Natural killer cell (primary cell): ENCODE measurements around the gene KRTAP10-10. TPM values are rescaled to one million over a fixed set of nuclear protein-coding genes. Genes with fewer than 3 reads are reported as not detected.

Experiments
- ATAC-seq, 3 donors: fragments of 150-1000 bp in 2 of 3; fragments of 200-7000 bp in 1 of 3; cut with Tn5 transposase; 1 replicate in 1 of 3; 2 replicates in 2 of 3; pipeline ENCODE4 v1.10.0; 2021; ENCODE audit warnings: mild to moderate bottlenecking in 2 of 3, moderate library complexity in 2 of 3
- DNase-seq, 2 donors: peaks; one replicate each; pipeline versions ENCODE4 v3.0.0 to v3.0.0-alpha.2; 2013 to 2021; ENCODE audit warnings: mixed read lengths in 1 of 2
- H3K27ac ChIP-seq: one replicate; pipeline ENCODE4 v1.5.1; 2013; ENCODE audit warnings: mild to moderate bottlenecking, low read length
- H3K27me3 ChIP-seq: one replicate; pipeline ENCODE4 v1.6.1; 2013; ENCODE audit warnings: low read length; ENCODE audit not compliant: control insufficient read depth, insufficient read depth
- H3K36me3 ChIP-seq: one replicate; pipeline ENCODE4 v1.6.1; 2013; ENCODE audit warnings: low read length; ENCODE audit not compliant: control insufficient read depth, insufficient read depth
- H3K4me1 ChIP-seq: one replicate; pipeline ENCODE4 v1.6.1; 2013; ENCODE audit warnings: low read length; ENCODE audit not compliant: control insufficient read depth, insufficient read depth
- H3K4me3 ChIP-seq: one replicate; pipeline ENCODE4 v1.5.1; 2013; ENCODE audit warnings: low read length
- H3K9me3 ChIP-seq: one replicate; pipeline ENCODE4 v1.6.1; 2013; ENCODE audit warnings: low read length; ENCODE audit not compliant: control insufficient read depth, insufficient read depth
- H3K27ac Mint-ChIP-seq, 2 donors: one replicate each; pipeline ENCODE4 v1.8.0; 2022; ENCODE audit warnings: mild to moderate bottlenecking in 2 of 2, mixed read lengths in 2 of 2, moderate library complexity in 1 of 2
- H3K27me3 Mint-ChIP-seq, 2 donors: one replicate each; pipeline ENCODE4 v1.8.0; 2022; ENCODE audit warnings: low read depth in 2 of 2, mixed read lengths in 2 of 2
- H3K36me3 Mint-ChIP-seq: one replicate; pipeline ENCODE4 v1.8.0; 2022; ENCODE audit warnings: mixed read lengths
- H3K4me1 Mint-ChIP-seq, 2 donors: one replicate each; pipeline ENCODE4 v1.8.0; 2022; ENCODE audit warnings: mixed read lengths in 2 of 2
- H3K4me3 Mint-ChIP-seq: one replicate; pipeline ENCODE4 v1.8.0; 2022; ENCODE audit warnings: mild to moderate bottlenecking, moderate library complexity, mixed read lengths
- H3K9me3 Mint-ChIP-seq, 2 donors: one replicate each; pipeline ENCODE4 v1.8.0; 2022; ENCODE audit warnings: mixed read lengths in 2 of 2
- WGBS: methylation state at CpG from one replicate; pipeline ENCODE4 v1.1.7; 2013; ENCODE audit warnings: missing lambda C conversion rate; ENCODE audit not compliant: insufficient coverage; 5-methylcytosine and 5-hydroxymethylcytosine counted together
- intact Hi-C: fragments of 100-400 bp; cut with micrococcal nuclease; formaldehyde crosslinking; loops from one replicate; pipeline ENCODE4 v1.14.2; 2022
- total RNA-seq, 4 donors: library from RNA; stranded (reverse); fragments of 120-200 nt in 1 of 4; gene quantifications; one replicate each; pipeline versions ENCODE4 v1.2.3 to v1.2.4, GENCODE V29; 2013 to 2022
- TF ChIP-seq, protein P1 (sequence below): fragments of 200-600 bp; IDR thresholded peaks from one replicate; pipeline ENCODE4 v1.8.0; 2022; ENCODE audit warnings: antibody characterized with exemption

Gene KRTAP10-10
- total RNA-seq, 3 donors from 2014 or later (not counting 1 experiment from before 2014, with no cell fraction given): not detected

DNA sequence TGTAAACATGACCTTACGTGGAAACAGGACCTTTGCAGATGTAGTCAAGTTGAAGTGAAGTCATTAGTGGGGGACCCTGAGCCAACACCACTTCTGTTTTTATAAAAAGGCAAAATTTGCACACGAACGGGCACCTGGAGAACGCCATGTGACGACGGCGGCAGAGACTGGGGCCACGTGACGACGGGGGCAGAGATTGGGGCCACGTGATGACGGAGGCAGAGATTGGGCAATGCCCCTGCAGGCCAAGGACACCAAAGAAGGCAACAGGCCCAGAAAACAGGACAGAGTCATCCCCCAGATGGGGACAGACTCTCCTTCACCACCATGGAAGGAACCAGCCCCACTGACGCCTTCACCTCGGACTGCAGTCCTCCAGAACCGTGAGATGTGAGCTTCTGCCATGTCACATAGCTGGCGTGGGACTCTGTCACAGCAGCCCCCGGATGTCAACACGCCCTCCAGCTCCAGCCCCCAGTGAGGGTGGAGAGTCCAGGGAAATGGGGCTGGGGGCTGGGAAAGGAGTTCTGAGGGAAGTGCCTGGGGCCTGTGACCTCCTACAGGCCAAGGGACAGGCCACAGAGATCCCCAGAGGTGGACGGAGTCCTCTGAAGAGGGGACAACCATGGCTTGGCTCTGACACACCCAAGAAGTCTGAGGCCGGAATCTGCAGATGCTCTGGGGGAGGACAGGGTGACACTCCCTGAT, 13.3 kb downstream of the KRTAP10-10 start:
- Mint-ChIP-seq H3K27ac (peak overlapping the region in 1 of 2 donors; percentile 24), H3K4me1 (peaks cover 16 to 21% of the 10 kb centered on the region in 2 donors)
- TF ChIP-seq, protein P1, sequence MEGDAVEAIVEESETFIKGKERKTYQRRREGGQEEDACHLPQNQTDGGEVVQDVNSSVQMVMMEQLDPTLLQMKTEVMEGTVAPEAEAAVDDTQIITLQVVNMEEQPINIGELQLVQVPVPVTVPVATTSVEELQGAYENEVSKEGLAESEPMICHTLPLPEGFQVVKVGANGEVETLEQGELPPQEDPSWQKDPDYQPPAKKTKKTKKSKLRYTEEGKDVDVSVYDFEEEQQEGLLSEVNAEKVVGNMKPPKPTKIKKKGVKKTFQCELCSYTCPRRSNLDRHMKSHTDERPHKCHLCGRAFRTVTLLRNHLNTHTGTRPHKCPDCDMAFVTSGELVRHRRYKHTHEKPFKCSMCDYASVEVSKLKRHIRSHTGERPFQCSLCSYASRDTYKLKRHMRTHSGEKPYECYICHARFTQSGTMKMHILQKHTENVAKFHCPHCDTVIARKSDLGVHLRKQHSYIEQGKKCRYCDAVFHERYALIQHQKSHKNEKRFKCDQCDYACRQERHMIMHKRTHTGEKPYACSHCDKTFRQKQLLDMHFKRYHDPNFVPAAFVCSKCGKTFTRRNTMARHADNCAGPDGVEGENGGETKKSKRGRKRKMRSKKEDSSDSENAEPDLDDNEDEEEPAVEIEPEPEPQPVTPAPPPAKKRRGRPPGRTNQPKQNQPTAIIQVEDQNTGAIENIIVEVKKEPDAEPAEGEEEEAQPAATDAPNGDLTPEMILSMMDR: no peak

GRCh38 chr21:44650973-44651675, 14.0 kb downstream of the KRTAP10-10 start:
- Mint-ChIP-seq H3K4me1 (peaks cover 17 to 24% of the 10 kb centered on the region in 2 donors), H3K27ac (peak overlapping the region in 1 of 2 donors; percentile 24), H3K9me3 (peaks cover 0 to under 1% of the 10 kb centered on the region in 2 donors), H3K4me3 (no peak overlapping the region), H3K36me3 (peaks cover 3% of the 10 kb centered on the region), H3K27me3 (peaks cover 0 to 3% of the 10 kb centered on the region in 2 donors)
- WGBS: 85% methylated on average over 12 of the region's 12 CpGs
- TF ChIP-seq, protein P1: no peak
- ATAC-seq (no peak), DNase-seq (no peak)
- H3K9me3 ChIP-seq: peaks cover 7% of the 10 kb centered on the region
- H3K4me1 ChIP-seq: peaks cover 32% of the 10 kb centered on the region
- no peak overlapping the region for H3K27ac ChIP-seq
- intact Hi-C loops: no loop called here
- H3K27me3 ChIP-seq: no peaks in the 10 kb centered on the region
- no peak overlapping the region for H3K4me3 ChIP-seq
- H3K36me3 ChIP-seq: no peaks in the 10 kb centered on the region

More for the DNA sequence above, 13.3 kb downstream of the KRTAP10-10 start:
- H3K9me3 Mint-ChIP-seq: no peaks in the 10 kb centered on the region
- WGBS: 87% methylated on average over 20 of the region's 20 CpGs
- H3K9me3 ChIP-seq: peaks cover 1% of the 10 kb centered on the region
- intact Hi-C loops: no loop called here
- no peaks in the 10 kb centered on the region for H3K36me3 Mint-ChIP-seq
- no peak overlapping the region for H3K27ac ChIP-seq
- ATAC-seq: peak in 1 of 3 donors; percentile 8
- H3K4me3 Mint-ChIP-seq: no peak overlapping the region
- H3K4me3 ChIP-seq: no peak overlapping the region
- H3K27me3 Mint-ChIP-seq: peaks cover 0 to 3% of the 10 kb centered on the region in 2 donors
- peaks cover 25% of the 10 kb centered on the region for H3K4me1 ChIP-seq
- H3K27me3 ChIP-seq: no peaks in the 10 kb centered on the region
- DNase-seq: no peak
- H3K36me3 ChIP-seq: no peaks in the 10 kb centered on the region

DNA sequence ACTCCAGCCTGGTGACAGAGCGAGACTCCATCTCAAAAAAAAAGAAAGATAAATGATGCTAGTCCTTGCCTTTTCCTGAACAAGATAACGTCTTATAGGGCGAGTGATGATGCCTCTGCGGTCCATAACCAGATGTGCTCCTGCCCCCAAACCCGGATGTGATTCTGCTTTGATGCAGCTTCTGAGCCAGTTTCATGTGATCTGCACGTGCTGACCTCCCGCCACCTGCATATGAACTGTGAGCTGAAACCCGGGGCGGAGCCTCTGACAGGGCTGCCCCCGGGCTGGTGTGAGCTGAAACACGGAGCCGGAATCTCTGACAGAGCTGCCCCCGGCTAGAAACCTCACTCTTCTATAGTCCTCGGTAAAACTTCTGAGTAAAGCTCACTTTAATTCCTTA, 16.0 kb downstream of the KRTAP10-10 start:
- Mint-ChIP-seq H3K36me3 (peaks cover 18% of the 10 kb centered on the region), H3K27me3 (no peaks in the 10 kb centered on the region), H3K4me3 (no peak overlapping the region), H3K27ac (no peak overlapping the region), H3K4me1 (peaks cover 35 to 37% of the 10 kb centered on the region in 2 donors), H3K9me3 (peaks cover 2 to 10% of the 10 kb centered on the region in 2 donors)
- Histone ChIP-seq H3K4me3 (no peak overlapping the region), H3K36me3 (no peaks in the 10 kb centered on the region), H3K27ac (no peak overlapping the region), H3K4me1 (peaks cover 46% of the 10 kb centered on the region), H3K9me3 (peaks cover 13% of the 10 kb centered on the region), H3K27me3 (no peaks in the 10 kb centered on the region)
- intact Hi-C loops: no loop called here
- 84% methylated on average over 14 of the region's 14 CpGs for WGBS
- ATAC-seq: no peak
- peak in 1 of 2 donors; percentile 28 for DNase-seq
- TF ChIP-seq, protein P1: no peak
